ENCODE data around the gene ATXN10. TPM values are rescaled to one million over a fixed set of nuclear protein-coding genes. Genes with fewer than 3 reads are reported as not detected.
"Not testable (repeated sequence)": the region's sequence is repeated elsewhere in the genome, so short reads cannot be mapped to it uniquely, and the experiment has no call there.

The ATXN10 gene
- polyA plus RNA-seq (2013, experiment 1 of 2; ENCODE audit: insufficient read length): 204 TPM
- polyA plus RNA-seq (2013, experiment 2 of 2; ENCODE audit: insufficient read length): 190 TPM

DNA sequence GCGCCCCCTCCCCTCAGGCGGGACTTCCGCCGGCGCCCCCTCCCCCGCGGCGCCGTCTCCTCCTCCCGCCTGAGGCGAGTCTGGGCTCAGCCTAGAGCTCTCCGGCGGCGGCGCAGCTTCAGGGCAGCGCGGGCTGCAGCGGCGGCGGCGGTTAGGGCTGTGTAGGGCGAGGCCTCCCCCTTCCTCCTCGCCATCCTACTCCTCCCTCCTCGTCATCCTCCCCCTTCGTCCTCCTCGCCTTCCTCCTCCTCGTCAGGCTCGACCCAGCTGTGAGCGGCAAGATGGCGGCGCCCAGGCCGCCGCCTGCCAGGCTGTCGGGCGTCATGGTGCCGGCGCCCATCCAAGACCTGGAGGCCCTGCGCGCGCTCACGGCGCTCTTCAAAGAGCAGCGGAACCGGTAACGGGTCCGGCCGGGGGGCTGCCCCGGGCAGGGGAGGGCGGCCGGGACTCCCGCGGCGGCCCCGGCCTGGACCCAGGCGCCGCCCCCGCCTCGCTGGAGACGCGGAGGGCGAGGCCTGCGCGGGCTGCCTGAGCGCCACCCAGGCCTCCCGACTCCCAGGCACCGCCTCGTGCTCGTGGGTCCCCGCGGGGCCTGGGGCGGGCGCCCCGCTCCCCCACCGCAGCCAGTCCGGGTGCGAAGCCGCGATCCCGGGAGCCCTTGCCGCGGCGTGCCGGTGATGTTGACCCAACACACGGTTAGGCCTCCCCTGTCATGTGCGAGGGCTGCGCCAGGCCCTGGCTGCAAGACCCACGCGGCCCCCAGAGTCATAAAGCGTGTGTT lies at the start of gene ATXN10:
ATXN10 (plus strand) TSS at position 52 of the 781 bp plus-strand sequence; CDS start at position 282, 230 bp downstream.
- peak; percentile 76 for DNase-seq

GRCh38 chr22:45621836-45622600 lies 49.6 kb upstream of the ATXN10 start:
- no peak for DNase-seq

DNA sequence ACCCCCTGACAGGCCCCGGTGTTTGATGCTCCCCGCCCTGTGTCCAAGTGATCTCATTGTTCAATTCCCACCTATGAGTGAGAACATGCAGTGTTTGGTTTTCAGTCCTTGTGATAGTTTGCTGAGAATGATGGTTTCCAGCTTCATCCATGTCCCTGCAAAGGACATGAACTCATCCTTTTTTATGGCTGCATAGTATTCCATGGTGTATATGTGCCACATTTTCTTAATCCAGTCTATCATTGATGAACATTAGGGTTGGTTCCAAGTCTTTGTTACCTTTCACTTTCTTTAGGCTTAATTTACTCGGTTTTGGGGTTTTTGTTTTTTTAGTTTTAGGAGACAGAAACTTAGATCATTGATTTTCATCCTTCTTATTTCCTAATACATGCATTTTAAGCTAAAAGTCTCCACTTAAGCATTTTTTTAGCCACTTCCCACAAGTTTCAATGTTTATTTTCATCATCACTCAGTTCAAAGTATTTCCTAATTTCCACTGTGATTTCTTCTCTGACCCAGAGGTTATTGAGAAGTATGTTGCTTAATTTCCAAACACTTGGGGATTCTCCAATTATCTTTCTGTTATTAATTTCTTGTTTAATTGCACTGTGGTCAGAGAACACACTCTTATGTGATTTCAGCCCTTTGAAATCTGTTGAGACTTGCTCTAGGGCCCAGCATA lies 48.0 kb upstream of the ATXN10 start:
- DNase-seq: not testable (repeated sequence)

- no peak for DNase-seq
Measured at GRCh38 chr22:45626198-45626651, 45.4 kb upstream of the ATXN10 start.

GRCh38 chr22:45627489-45628233 lies 44.0 kb upstream of the ATXN10 start:
- DNase-seq: no peak

DNA sequence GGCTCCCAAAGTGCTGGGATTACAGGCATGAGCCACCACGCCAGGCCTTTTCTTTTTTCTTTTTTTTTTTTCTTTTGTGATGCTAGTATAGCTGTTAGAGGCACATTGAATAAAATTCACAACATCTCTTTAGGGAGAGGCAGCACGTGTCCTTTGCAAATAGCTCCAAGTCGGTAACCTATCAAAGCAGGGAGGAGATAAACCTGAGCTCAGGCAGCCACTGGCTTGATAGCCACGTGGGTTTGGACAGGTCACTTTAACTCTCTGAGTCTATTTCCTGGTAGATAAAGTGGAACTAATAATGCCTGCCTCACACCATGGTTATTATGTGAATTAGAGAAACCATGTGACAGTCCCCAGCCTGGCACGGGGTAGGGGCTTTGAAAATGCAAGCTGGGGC lies 43.1 kb upstream of the ATXN10 start:
- DNase-seq: no peak

GRCh38 chr22:45629469-45630089 lies 42.1 kb upstream of the ATXN10 start:
- no peak for DNase-seq

DNA sequence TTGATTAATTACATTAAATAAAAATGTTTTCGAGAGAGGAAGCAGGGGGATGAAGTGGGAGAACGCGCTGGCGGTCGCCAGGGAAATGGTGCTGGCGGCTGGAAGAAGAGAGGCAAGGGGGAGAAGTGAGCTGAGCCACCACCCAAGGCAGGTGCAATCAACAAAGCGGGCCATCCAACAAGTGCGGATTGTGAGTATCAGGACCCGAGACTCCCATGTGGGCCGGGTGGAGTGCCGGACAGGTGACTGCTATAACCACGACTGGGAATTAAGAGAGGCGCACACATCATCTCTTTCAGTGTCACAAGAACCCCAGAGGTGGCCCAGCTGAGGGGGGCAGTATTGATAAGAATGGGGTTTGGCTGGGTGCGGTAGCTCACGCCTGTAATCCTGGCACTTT lies 41.2 kb upstream of the ATXN10 start:
- DNase-seq: no peak

DNA sequence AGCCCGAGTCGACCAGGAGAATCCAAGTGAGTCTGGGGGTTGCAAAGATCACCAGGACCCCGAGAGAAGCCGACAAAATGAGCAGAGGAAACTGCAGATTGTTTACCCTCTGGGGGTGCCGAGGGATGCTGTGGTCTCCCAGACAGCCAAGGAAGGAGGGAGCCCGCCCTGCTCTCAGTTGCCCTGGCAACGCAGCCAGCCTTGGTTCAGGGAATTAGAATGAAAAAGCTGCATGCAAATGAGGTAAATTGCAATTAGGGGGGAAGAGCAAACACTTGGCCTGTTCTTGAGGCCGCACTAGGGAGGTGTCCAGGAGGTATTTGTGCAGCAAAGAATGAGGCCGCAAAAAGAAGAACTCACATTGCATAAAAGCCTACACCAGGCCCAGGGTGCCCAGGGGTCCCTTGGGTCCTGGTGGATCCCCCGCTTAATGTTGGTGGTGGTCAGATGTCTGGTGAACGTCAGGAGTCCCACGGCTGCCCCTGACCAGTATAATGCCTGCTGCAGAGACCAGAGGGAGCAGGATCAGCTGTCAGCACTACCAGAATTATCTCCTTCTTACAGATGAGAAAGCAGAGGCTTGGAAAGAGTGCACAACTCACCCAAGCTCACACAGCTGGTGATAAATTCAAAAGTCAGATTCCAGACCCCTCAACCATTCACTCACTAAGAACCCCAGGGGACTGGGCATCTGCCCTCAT lies 40.3 kb upstream of the ATXN10 start:
- no peak for DNase-seq

GRCh38 chr22:45631841-45632238 lies 39.8 kb upstream of the ATXN10 start:
- DNase-seq: no peak

GRCh38 chr22:45632791-45633515 lies 38.7 kb upstream of the ATXN10 start:
- DNase-seq: no peak

- DNase-seq: no peak
Measured at GRCh38 chr22:45636683-45637082, 35.0 kb upstream of the ATXN10 start.

DNA sequence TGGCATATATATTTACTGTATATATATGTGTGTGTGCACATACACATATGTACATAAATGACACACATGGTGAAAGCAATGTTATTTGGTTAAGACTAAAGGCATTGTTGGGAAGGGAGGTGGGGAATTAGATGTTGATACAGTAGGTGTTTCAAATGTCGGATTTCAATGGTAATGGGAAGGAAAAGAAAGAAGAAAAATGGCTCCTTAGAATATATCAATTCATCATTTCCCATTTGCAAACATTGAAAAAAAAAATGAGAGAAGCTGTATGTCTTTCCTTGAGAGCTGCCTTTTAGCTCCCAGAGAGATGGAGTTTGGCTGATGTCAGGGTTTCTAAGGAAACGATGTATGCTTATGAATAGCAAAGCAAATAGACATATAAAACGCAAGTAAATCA lies 33.4 kb upstream of the ATXN10 start:
- DNase-seq: no peak

DNA sequence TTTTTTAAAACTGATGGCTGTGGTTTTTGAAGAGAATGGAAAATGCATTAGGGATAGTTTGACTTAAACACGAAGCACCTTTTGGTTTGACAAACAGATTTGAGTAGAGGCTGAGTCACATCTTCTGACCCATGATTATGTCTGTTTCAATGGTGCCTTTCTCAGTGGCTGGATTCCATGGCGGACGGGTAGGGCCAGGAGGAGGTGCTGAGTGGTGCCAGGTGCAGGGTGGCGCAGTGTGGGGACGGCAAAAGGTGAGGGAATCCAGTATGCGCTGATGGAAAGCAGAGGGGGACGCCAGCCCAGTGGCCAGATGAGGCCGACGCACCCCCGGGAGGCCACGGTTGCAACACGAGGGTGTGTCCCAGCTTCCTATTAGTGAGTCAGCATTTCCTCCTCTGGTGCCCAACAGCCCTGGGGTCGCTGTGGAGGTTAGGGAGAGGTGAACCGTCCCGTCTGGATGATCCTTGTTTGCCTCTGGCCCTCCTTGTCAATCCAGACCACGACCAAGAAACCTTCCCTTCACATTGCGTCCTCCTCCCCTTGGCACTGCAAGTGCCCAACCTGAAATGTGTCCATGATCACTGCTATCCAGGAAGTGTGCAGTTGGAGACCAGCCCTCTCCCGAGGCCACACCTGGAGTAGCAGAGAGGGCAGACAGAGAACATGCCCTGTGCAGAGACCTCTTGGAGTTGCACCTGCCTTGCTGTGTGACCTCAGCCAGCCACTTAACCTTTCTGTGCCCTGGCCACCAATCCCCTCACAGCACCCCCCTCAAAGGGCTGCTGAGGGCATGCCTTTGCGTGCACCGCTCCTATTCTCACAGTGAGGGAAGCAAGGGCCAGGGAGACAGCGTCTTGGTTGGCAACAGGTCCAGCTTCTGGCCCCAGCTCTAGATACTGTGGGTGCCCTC lies 32.5 kb upstream of the ATXN10 start:
- peak; percentile 14 for DNase-seq

- DNase-seq: no peak
Measured at GRCh38 chr22:45639747-45640102, 31.9 kb upstream of the ATXN10 start.

GRCh38 chr22:45640291-45640940 lies 31.2 kb upstream of the ATXN10 start:
- no peak for DNase-seq

GRCh38 chr22:45640941-45641621 lies 30.6 kb upstream of the ATXN10 start:
- DNase-seq: no peak

- DNase-seq: no peak
Measured at GRCh38 chr22:45642986-45643385, 28.6 kb upstream of the ATXN10 start.
